ENCODE results near the gene CFAP58.

The CFAP58 gene

DNA sequence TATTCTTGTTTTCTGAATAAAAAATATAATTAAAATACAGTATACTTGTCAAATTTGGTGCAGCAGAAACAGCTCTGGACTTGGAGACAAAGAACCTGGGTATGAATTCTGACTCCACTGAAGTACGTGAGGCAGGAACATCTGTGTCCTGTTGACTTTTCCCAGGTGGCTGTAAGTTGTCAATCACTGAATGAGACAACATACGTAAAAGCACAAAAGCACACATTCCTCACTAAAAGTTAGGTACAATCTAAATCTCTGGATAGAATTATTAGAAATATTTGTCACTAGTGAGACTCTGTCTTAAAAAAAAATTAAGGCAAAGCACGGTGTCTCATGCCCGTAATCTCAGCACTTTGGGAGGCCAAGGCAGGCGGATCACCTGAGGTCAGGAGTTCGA, 18.1 kb downstream of the CFAP58 start:
- no peak for DNase-seq (ENCODE audit: low read depth)

DNA sequence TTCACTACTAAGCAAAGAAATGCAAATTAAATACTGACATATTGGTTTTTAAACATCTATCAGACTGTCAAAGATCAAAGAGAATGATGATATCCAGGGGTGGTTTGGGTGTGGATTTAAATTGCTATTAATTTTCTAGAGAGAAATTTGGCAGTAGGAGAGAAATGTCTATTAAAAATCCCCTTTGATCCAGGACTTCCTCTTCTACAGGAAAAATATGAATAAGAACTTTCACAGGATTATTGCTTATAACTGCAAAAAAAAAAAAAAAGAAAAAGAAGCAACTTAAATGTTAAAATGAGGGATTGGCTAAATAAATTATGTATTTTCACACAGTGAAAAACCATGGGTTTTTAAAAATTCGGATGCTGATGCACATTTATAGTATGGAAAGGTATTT, 21.0 kb downstream of the CFAP58 start:
- DNase-seq (ENCODE audit: low read depth), result no peak

DNA sequence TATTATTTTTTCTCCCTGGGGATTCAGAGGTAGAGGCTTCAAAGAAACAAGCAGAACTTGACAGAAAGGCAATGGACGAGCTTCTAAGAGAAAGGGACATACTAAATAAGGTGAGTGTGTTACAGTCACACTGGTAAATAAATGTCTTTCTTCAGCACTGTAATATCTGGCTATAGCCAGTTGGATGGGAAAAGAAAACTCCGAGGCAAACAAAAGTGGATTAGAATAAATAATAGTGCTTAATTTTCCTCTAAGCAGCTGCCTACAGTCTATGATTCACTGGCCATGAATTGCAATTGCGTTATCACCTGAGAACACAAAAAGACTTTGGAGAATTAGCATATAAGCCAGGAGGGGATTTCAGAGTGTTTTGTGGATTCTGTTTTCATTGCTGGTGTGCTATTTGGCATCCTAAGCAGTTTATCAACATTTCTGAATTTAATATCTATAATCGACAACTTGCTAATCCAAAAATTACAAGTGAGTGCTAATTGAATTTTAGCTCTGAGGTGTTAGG, 23.2 kb downstream of the CFAP58 start:
- DNase-seq (ENCODE audit: low read depth), result no peak

DNA sequence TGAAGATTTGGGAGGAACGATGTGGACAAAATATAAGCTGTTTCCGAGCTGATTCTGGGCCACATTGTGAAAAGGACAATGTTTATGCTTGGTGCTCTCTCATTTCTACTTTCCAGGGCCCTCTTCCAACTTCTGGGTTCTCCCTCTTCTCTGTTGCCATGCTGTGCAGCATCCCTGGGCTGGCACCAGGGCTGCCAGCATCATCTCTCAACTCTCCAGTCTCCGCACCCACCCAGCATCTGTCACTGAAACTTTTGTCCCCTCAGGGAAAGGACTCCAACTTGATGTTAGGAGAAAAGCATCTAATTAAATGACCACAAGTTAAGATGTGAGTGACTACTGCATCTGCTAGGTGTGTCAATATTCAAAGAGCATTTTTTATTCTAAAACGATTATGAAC, 26.7 kb downstream of the CFAP58 start:
- DNase-seq (ENCODE audit: low read depth), result no peak

DNA sequence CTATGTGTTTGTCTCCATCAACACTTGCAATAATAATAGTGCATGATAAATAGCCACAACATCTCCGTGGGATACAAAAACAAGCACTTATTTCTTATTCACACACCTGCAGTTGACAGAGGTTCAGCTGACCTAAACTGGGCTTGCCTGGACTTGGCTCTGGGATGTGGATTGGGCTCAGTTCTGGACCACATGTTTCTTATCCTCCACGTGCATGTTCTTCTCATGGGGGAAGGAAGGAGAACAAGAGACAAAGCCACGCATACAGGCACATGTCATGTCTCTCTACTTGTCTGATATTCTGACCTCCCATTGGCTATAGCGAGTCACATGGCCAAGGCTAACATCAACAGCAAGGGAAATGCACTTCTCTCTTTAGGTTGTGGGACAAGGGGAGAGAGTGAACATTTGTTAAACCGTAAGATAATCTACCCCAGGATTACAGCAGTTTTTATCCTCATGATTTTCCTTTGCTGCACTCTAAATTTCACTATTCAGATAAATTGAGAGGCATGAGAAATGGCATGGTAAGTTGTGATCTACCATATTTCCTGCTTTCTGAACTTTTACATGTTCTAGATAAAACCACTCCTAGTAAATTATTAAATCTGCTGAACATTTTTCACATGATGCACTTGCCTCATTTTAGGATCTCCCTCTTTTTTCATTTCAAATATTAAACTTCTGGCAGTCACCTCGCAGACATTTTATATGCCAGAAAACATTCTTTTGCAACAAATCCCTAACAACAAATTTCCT, 33.7 kb downstream of the CFAP58 start:
- DNase-seq (ENCODE audit: low read depth), result no peak

DNA sequence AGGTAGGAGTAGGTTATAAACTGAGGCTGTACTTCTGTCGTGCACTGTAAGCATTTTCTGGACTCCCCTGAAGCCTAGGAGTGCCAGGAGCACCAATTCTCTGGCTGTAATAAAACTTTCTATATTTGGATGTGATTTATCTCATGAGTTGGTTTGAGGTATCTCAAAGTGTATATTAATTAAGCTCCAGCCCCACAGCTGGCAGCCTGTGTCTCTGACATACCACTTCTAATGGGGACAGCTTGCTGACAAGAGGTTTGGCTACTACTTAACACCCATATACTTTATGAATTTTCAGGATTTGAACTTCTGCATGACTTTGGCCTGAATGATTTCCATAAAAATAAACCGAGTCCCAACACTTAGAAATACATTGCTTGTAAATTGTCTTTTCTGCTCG, 35.2 kb downstream of the CFAP58 start:
- DNase-seq (ENCODE audit: low read depth), result no peak

DNA sequence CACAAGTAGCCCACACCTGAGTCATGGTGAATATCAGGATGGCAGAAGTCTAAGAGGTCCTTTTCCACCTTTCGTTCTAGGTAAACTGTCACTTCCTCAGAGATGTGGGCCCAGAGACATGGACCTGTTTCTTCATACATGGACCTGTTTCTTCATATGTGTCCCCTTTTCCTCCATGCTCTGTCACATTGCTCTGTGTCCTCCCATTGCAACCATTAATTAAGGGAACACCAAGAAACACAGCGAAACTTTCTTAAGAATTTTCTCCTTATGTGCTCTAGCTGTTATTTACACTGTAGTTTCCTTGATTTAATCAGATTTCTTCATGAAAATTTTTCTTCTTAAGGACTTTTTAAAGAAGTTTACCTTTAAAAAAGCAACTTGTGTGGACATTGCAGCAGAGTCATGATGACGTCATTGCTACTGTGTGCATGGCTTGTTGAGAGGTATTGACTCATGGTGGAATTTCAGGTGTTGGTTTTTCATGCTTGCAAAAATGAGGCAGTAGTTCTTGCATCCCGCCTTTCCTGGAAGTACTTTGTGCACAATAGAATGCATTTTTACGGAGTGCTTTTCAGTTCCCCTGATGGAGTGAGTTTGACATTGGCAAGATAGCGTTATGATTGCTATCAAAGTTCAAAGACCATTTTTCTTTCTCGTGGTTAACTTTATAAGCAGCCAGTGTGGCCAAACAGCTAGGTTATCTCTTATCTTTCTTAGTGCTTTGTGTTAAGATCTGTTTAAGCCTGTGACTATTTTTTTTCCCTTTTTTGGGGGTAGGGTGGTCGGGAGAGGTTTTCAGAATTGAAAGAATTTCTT, 37.7 kb downstream of the CFAP58 start:
- no peak for DNase-seq (ENCODE audit: low read depth)

DNA sequence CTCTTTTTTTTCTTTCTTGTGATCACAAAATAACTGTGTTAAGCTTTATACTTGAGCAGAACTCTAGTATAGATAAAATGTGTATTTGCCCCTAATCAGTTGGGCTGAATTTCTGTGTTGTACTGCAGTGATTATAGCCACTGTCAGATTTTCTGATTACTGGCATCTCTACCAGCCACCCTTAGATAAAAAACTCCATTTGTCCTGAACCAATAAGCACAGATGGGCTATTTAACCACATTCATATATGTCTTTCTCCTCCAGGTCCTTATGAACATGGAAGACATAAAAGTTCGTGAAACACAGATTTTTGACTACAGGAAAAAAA, 38.3 kb downstream of the CFAP58 start:
- DNase-seq (ENCODE audit: low read depth), result no peak

DNA sequence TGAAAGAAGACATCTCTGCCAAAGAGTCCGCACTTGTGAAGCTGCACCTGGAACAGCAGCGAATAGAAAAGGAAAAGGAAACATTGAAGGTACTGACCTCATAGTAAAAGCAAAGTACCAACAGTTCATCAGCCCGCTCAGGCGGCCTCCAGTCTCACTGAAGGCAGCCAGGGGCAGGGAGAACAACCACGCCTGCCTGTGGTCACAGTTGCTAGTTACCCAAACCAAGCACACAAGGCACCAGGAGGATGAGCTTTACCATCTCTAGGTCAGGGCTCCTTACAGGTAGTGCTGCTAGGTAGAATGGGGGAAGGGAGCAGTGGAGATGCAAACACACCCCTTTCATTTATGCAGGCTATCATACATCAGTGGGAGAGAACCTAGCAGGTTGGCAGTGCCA, 39.8 kb downstream of the CFAP58 start:
- DNase-seq (ENCODE audit: low read depth), result no peak

DNA sequence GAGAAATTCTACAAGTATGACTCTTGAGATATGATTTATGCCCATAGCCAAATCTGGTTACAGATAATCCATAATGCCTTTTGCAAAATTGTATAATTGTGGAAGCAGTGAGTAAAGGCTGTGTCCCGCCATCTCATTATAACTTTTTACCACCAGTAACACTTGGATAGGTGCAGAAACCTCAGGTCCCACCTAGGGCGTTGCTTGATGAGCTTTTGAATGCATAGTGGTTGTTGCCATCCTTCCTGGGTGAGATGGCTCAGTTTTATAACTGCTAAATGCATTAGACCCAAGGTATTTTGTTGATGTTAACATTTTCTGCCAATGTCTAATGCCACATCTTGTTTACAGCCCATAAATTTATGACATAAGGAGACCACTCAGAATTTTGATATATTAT, 42.9 kb downstream of the CFAP58 start:
- no peak for DNase-seq (ENCODE audit: low read depth)

DNA sequence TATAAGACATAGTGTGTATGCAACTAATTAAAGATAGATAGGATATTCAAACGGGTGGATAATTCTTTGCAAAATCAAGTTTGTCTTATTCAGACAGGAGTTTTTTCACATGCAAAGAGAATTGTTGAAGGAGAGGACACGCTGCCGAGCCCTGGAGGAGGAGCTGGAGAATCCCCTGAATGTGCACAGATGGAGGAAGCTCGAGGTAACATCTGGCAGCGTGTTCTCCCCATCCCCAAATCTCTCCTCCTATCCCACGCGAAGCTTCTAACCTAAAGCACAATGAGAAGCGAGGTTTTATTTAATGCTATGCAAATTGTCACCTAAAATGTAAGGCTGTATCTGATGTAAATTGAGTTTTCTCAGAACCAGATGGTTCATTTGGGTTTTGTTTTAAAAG, 50.0 kb downstream of the CFAP58 start:
- no peak for DNase-seq (ENCODE audit: low read depth)

DNA sequence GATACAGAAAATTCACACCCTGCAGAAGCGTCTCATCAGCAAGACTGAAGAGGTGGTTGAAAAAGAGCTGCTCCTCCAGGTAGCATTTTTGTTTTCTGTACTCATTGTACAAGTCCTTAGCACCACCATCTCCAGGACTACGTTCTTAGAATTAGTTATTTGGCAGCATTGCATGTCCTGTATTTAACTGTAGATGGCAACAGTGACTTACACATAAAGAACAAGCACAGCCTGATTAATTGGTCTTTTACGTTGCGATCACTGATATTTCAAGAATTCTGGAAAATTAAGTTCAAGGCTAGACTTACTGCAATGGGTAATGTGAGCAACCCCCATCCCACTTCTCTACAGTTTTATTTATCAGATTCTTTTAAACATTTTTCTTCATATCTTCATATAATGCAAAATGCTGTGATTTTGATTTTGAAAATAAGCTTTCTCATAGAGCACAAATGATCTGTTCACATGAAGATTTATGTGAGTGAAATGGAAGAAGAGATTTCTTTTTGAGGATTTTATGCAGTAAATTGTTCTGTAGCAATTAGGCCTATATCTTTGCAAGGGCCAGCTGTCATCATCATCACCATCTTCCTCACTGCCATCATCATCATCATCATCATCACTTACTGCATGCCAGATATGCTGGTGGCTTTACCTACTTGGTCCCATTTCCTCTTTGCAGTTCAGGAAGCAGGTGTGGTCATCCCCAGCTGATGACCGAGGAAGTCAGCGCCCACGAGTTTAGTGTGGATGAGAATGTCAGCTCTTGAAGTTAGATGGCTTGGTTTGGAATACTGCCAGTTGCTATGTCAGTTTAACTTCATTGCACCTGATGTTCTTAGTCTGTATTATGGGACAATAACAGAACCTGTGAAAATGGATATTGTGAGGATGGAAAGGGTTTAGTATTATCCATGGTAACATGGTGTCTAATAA, 53.4 kb downstream of the CFAP58 start:
- DNase-seq (ENCODE audit: low read depth), result no peak

DNA sequence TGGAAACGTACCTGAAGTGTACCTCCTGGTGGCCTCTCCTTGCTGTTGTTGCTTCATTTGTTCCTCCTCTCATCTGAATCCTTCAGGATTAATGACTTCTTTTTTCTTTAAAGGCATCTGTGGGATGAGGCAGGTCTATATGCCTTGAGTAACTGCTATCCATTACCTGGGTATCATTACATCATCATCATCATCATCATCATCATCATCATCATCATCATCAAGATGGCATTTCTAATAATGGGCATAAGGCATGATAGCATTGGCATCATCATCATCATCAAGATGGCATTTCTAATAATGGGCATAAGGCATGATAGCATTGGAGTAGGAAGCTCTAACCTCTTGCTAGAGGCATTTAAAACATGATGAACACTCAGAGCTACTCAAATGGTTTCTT, 59.9 kb downstream of the CFAP58 start:
- DNase-seq (ENCODE audit: low read depth), result no peak

DNA sequence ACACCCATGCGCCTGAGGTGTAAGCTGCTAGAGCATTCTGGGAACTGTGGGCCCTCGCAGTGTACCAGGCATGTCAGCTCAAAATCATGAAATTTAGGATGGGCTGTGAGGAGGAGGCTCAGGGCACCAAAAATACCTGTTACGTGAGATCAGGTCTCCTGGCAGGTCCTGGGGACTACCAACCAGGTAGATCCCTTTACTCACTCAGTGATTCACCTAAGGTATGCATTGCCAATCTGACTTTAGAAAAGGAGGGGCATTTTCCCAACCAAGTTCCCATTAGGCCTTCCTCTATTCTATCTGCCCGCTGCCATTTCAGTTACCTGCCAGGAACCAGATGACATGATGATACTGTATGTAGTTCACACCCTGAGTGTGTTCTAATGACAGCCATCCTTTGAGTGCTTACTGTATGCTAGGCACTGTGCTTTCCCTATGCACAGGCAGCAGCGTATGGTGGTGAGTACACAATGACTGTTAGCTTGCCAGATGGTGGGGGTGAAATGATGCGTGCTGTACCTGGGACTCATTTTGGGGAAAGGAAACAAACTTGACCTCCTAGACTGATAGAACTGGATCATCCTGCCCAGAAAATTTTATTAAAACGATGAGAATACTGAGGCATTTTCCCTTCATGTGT, 62.0 kb downstream of the CFAP58 start:
- DNase-seq (ENCODE audit: low read depth), result no peak

DNA sequence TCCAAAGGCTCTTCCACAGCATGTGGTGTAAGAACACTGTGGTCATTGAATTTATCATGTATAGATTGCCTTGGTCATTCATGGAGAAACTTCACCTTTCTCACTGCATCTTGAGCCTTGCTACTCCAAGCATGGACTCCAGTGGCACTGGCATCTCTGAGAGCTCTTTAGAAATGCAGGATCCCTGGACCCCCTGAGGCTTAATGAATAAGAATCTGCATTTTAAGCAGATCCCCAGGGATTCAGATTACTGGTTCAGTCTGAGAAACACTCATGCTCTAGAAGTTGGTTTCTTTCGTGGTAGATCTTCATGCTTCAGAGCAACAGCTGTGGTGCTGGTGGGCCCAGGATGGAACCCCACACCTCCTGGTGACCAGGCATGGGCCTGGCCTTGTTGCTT, 63.2 kb downstream of the CFAP58 start:
- no peak for DNase-seq (ENCODE audit: low read depth)

DNA sequence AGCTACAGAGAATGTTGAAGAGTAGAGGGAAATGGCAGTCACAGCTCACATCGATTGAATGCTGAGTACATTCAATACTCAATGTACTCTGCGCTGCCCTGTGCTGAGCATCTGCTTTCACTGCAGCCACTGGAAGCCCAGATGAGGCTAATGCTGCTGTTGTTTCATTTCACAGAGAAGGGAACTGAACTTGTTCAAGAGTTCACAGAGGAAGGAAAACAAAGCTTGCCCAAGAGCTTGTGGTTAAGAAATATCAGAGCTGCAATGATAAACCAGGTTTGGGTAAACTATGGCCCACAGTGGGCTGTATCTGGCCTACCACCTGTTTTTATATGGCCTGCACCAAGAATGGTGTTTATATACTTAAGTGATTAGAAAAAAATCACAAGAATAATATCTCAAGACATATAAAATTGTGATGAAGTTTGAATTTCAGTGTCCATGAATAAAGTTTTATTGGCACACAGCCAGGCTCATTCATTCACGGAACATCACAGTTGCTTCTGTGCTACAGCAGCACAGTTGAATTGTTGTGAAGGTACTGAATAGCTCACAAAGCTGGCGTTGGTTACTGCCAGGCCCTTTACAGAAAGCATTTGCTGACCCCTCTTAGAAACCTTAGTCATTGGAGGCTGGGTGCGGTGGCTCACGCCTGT, 64.1 kb downstream of the CFAP58 start:
- peak; percentile 14 for DNase-seq (ENCODE audit: low read depth)

DNA sequence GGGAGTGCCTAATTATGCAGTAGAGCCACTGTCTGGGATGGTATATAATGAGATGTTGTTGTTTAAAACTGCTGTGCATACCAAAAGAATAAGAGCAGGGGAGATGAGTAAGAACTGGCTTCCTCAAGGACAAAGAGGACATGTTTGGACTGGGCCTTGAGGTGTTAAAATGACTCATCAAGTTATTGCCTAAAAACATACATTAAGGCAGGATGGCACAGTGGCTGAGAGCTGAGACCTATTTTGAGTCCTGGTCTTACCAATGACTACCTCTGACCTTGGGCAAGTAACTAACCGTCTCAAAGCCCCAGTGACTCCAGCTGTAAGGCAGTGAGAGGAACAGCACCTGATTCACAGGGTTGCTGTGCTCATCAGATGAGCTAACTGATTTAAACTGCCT, 71.1 kb downstream of the CFAP58 start:
- DNase-seq (ENCODE audit: low read depth), result no peak

DNA sequence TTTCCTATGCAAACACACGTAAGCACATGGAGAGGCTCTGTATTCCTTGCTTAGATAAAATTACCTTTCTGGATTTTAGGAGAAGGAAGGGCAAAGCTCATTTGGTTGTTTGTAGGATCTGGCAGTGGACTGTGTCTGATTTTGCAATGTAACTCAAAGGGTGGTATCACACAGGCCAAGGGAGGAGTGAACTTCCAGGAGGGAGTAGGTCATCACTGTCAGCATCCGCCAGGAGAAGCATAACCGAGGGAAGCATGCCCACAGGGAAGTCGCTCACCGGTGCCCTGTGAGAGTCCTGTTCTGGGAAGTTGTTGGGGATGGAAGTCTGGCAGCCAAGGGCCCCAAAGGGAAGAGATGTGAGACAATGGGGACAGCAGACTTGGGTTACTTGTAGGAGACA, 74.4 kb downstream of the CFAP58 start:
- DNase-seq (ENCODE audit: low read depth), result no peak

DNA sequence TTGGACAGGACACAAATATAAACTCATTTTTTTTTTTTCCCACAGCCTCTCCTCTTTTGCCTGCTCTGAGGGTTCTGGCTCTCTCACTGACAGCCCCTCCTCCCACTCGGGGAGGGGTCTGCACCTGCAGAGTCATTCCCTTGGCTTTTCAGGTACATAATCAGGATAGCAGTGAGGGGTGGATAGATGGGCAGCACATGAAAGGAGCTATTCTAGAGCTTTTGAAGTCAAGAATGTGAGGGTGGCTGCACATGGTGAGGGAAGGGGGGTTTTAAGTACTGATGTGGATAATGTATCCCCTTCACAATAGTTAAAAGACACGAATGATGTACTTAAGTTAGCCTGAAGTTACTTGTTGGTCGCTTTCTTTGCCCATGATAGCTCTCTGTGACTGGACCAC, 76.2 kb downstream of the CFAP58 start:
- DNase-seq (ENCODE audit: low read depth), result no peak

DNA sequence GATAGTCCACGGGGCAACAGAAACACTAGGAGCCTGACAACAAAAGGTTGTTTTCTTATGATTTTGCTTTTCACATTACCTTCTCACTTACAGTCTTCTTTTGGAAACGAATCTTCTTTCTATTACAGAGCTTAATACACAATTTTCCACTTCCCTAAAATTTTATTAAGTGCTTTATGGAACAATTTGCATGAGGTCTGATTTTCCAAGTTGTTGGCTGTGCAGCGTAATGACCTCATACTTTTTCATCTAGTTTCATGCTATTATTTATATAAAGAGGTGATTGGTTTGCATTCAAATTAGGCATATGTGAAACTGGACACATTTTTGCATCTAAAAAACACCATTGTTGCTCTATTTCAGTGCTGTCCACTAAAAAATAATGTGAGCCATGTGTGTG, 76.7 kb downstream of the CFAP58 start:
- DNase-seq (ENCODE audit: low read depth), result no peak

DNA sequence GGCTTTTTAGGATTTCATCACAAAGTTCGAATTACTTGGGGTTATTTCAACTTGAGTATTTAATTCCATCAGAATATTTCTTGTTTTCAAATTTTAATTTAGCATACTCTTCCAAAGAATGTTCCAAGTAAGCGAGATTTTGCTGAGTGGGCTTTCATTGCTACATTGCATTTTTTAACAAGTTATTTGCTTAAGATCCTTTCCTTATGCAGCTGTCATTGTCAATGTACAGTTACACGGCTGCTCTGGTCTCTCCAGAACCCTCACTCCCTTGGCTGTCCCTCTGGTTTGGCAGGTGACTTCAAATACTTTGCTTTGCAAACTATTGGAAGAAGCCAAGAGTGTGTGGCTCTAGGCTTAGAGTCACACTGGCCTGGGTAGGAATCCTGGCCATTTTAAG, 80.0 kb downstream of the CFAP58 start:
- DNase-seq (ENCODE audit: low read depth), result no peak

DNA sequence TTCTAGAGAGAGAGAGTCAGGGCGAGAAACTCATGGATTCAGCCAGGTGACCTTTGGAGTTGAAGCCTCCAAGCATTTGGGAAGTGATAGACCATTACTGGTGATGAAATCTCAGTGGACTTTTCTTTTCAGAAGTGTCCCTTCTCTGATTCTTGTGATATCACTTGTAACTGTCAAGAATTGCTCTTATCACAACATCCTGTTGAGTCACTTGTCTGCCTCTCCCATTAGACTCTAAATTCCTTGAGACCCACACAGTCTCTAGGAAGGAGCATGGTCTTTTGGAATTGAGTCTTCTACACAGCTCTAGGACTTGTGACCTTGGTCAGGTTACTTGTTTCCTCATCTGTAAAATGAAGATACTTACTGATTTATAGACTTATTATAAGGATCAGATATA, 81.0 kb downstream of the CFAP58 start:
- no peak for DNase-seq (ENCODE audit: low read depth)
